ENCODE results near the gene TMPRSS11A.

GRCh38 chr4:67926485-67926884, 36.8 kb downstream of the TMPRSS11A start:
- TF ChIP-seq POLR2A (IDR thresholded peaks at IDR 0.05) (no peak), CTCF (IDR thresholded peaks at IDR 0.05) (no peak)
